ENCODE results near the gene CD8B2.

The CD8B2 gene

DNA sequence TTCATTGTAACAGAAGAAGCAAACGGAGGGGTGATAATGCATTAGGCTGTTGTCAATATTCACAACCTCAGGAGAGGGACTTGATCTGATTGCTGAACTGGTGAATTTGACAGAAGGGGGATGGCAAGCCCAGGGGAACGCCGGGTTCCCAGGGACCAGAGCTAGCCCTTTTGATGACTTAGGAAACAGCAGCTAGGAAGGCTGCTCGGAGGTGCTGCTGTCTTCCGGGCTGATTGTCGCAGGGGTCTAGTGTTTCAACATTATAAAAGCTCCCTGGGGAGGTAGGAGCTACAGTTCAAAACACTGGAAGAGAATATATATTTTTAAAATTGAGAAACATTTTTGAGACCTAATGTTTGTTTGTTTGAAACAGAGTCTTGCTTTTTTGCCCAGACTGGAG lies 47.3 kb downstream of the CD8B2 start:
- TF ChIP-seq, protein P1, sequence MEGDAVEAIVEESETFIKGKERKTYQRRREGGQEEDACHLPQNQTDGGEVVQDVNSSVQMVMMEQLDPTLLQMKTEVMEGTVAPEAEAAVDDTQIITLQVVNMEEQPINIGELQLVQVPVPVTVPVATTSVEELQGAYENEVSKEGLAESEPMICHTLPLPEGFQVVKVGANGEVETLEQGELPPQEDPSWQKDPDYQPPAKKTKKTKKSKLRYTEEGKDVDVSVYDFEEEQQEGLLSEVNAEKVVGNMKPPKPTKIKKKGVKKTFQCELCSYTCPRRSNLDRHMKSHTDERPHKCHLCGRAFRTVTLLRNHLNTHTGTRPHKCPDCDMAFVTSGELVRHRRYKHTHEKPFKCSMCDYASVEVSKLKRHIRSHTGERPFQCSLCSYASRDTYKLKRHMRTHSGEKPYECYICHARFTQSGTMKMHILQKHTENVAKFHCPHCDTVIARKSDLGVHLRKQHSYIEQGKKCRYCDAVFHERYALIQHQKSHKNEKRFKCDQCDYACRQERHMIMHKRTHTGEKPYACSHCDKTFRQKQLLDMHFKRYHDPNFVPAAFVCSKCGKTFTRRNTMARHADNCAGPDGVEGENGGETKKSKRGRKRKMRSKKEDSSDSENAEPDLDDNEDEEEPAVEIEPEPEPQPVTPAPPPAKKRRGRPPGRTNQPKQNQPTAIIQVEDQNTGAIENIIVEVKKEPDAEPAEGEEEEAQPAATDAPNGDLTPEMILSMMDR (IDR thresholded peaks at IDR 0.05; ENCODE audit: low read depth, low read length, missing control alignments), result no peak
- in situ Hi-C loops (cut with HindIII; ENCODE audit: low sequenced_read_pairs), result no loop called here
- H3K4me3 ChIP-seq (ENCODE audit: low read depth, low read length), result no peak overlapping the region
- no peak for DNase-seq (ENCODE audit: low read depth)

DNA sequence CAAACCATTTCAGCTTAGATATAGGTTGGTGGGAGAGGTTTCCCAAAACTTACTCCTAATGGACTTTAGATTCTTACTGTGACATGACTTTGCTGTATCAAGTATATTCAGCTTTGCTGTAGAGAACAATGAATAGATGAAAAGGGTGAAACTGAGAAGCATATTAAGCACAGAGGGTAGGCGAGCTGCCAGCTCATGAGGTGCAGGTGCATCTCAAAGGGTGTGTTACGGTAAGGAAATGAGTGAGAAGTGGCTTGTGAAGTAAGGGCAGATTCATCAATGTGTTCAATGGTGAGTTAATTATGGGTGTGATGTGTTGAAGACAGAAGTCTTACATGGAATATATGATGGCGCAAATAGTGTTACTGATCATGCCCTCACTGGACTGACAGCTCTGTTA lies 49.3 kb downstream of the CD8B2 start:
- in situ Hi-C loops (cut with HindIII; ENCODE audit: low sequenced_read_pairs), result no loop called here

DNA sequence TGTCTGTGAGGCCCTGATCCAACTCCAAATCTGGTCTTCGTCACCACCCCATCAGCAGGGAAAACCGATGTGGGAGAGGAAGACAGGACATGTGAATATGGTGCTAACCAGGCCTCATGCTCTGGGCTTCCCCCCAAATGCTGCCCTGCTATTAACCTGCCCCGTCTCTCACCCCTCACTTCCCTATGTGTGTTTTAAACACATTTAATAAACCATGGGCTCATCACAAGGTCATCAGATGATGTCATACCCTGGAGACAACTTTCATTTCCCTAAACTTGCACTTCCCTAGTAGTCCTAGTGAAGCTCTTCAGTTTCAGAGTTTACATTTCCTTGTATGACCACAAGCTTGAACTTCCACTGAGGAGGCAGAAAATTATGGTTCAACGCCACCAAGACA lies 49.9 kb downstream of the CD8B2 start:
- TF ChIP-seq, protein P1 (IDR thresholded peaks at IDR 0.05; ENCODE audit: low read depth, low read length, missing control alignments), result no peak

More for the DNA sequence above, 49.3 kb downstream of the CD8B2 start:
- TF ChIP-seq, protein P1 (IDR thresholded peaks at IDR 0.05; ENCODE audit: low read depth, low read length, missing control alignments), result no peak
- DNase-seq (ENCODE audit: low read depth), result no peak
- H3K4me3 ChIP-seq (ENCODE audit: low read depth, low read length), result no peak overlapping the region

DNA sequence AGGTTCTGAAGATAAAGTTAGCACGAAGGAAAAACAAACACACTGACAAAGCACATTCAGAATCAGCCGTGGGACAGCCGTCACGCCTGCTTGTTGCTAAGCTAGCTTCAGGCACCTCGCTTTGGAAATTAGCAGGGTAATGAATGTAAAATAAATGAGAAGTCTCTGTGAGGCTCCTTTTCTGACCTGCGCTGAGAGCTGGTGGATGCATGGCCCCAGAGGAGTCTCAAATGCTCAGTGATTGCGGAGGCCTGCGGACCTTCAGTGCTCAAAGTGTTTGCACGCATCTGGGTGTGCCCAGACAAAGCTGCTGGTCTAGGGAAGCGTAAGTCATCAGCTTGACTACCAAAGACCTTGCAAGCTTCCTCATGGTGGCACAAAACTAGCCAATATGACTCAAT lies 50.6 kb downstream of the CD8B2 start:
- in situ Hi-C loops (cut with HindIII; ENCODE audit: low sequenced_read_pairs), result no loop called here
- no peak overlapping the region for H3K4me3 ChIP-seq (ENCODE audit: low read depth, low read length)
- TF ChIP-seq, protein P1 (IDR thresholded peaks at IDR 0.05; ENCODE audit: low read depth, low read length, missing control alignments), result no peak
- DNase-seq (ENCODE audit: low read depth), result no peak

More for the DNA sequence above, 49.9 kb downstream of the CD8B2 start:
- no peak for DNase-seq (ENCODE audit: low read depth)
- H3K4me3 ChIP-seq (ENCODE audit: low read depth, low read length), result no peak overlapping the region
- in situ Hi-C loops (cut with HindIII; ENCODE audit: low sequenced_read_pairs), result no loop called here

DNA sequence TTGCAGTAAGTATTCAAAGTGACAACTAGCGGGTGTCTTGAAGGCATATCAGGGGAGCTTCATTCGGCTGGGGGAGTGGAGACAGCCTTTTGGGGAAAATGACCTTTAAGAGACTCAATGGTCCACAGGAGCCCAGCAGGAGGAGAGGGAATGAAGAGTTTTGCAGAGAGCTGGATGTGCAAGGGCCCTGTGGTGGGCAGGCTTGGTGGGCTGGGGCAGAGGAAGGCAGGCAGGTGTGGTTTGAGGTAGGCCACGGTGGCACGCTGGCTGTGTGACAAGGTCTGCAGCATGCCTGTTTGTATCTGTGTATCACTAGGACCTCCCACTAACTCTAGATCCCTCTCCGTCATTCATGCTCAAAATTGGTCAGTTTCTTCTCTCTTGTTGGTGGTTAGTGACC lies 53.7 kb downstream of the CD8B2 start:
- in situ Hi-C loops (cut with HindIII; ENCODE audit: low sequenced_read_pairs), result no loop called here
- TF ChIP-seq, protein P1 (IDR thresholded peaks at IDR 0.05; ENCODE audit: low read depth, low read length, missing control alignments), result no peak
- no peak overlapping the region for H3K4me3 ChIP-seq (ENCODE audit: low read depth, low read length)
- no peak for DNase-seq (ENCODE audit: low read depth)

DNA sequence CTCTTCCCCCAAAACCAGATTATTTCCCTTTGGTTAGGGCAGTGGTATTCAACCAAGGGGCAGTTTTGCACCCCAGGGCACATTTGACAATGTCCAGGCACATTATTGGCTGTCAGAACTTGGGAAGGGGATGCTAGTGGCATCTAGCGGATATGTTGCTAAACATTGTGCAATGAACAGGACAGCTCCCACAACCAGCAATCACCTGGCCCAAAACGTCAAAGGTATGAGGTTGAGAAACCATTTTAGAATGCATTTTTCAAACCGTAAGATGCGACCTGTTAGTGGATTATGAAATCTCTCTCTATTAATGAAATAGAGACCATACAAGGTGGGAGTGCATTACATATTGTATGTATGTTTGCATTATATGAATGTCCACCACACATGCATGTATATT lies 54.2 kb downstream of the CD8B2 start:
- DNase-seq (ENCODE audit: low read depth), result no peak
- H3K4me3 ChIP-seq (ENCODE audit: low read depth, low read length), result no peak overlapping the region
- TF ChIP-seq, protein P1 (IDR thresholded peaks at IDR 0.05; ENCODE audit: low read depth, low read length, missing control alignments), result no peak
- in situ Hi-C loops (cut with HindIII; ENCODE audit: low sequenced_read_pairs), result no loop called here
